Activated CD8-positive, alpha-beta T cell treated with anti-CD3 and anti-CD28 coated beads for 36 hours (primary cell): ENCODE data around the gene INKA1. TPM values are rescaled to one million over a fixed set of nuclear protein-coding genes. Genes with fewer than 3 reads are reported as not detected.
"Not testable (repeated sequence)": the region's sequence is repeated elsewhere in the genome, so short reads cannot be mapped to it uniquely, and the experiment has no call there.

Source experiments
- ATAC-seq: fragments of 200-7000 bp; cut with Tn5 transposase; one replicate; pipeline ENCODE4 v1.10.0; 2021; ENCODE audit warnings: mild to moderate bottlenecking, moderate library complexity
- CTCF ChIA-PET: fragments of 350-600 bp; sonication (Branson Sonifier 250); formaldehyde crosslinking; loops from one replicate; lab custom pipeline; 2021; ENCODE audit warnings: antibody characterized with exemption; lab: Charles Lee
- POLR2A ChIA-PET: fragments of 350-600 bp; sonication (Branson Sonifier 250); formaldehyde crosslinking; loops from one replicate; lab custom pipeline; 2021; ENCODE audit warnings: antibody characterized with exemption; lab: Charles Lee
- DNase-seq: peaks from one replicate; pipeline ENCODE4 v3.0.0-alpha.2; 2020
- H3K27ac Mint-ChIP-seq: one replicate; pipeline ENCODE4 v1.8.0; 2021; ENCODE audit warnings: mild to moderate bottlenecking, mixed read lengths
- H3K27me3 Mint-ChIP-seq: one replicate; pipeline ENCODE4 v1.8.0; 2021; ENCODE audit warnings: mixed read lengths
- H3K36me3 Mint-ChIP-seq: one replicate; pipeline ENCODE4 v1.8.0; 2021; ENCODE audit warnings: low read depth, mixed read lengths
- H3K4me1 Mint-ChIP-seq: one replicate; pipeline ENCODE4 v1.8.0; 2021; ENCODE audit warnings: low read depth, mixed read lengths
- H3K4me3 Mint-ChIP-seq: one replicate; pipeline ENCODE4 v1.8.0; 2021; ENCODE audit warnings: mild to moderate bottlenecking, moderate library complexity, mixed read lengths
- H3K9me3 Mint-ChIP-seq: one replicate; pipeline ENCODE4 v1.8.0; 2021; ENCODE audit warnings: mixed read lengths
- CTCF ChIP-seq: fragments of 200-600 bp; IDR thresholded peaks from one replicate; pipeline ENCODE4 v1.8.0; 2022; ENCODE audit warnings: antibody characterized with exemption, mild to moderate bottlenecking
- intact Hi-C: fragments of 100-400 bp; cut with micrococcal nuclease; formaldehyde crosslinking; loops from one replicate; pipeline ENCODE4 v1.10.0; 2022
- total RNA-seq, 2 experiments: library from RNA; stranded (reverse); gene quantifications; one replicate each; pipeline ENCODE4 v1.2.3, GENCODE V29; 2021

The INKA1 gene
- total RNA-seq, 2 experiments from 2014 or later = 1.8 to 2.8 TPM

DNA sequence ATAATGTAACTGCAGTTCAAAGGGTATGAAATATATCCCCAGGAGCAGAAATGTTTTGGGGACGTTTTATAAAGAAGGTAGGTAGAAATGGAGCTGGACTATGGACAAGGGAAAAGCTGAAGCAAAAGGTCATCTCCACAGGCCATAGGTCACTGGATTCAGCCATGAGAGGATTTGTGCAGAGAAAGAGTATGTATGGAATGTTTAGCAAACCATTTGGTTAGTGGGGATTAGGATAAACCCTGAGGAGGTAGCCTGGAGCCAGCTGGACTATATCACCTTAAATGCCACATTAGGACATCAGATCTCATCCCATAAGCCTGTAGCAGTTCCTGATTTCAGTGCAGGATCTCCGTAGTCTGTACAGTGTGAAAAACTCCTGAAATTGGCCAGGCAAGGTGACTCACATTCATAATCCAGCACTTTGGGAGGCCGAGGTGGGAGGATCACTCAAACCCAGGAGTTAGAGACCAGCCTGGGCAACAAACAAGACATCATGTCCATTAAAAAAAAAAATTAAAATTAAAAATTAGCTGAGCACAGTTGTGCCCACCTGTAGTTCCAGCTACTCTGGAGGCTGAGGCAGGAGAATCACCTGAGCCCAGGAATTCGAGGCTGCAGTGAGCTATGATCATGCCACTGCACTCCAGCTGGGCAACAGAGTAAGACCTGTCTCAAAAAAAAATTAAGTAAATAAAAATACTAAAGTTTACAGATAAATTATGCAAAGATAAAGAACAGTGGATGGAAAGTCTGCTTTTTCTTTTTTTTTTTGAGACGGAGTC is 21.5 kb upstream of the INKA1 start:
- DNase-seq (no peak), ATAC-seq (no peak)
- Mint-ChIP-seq H3K4me1 (peaks cover 45% of the 10 kb centered on the region), H3K27ac (peak overlapping the region; percentile 7), H3K9me3 (no peaks in the 10 kb centered on the region), H3K36me3 (peaks cover 34% of the 10 kb centered on the region), H3K27me3 (no peaks in the 10 kb centered on the region), H3K4me3 (no peak overlapping the region)
- CTCF ChIA-PET = interaction anchor here (1.0 to 1.6 kb wide), 2 partner anchors 13 to 58 kb away, joined by 3 to 6 read pairs; no protein-coding TSS in a partner anchor
- no peak for TF ChIP-seq CTCF
- POLR2A ChIA-PET = interaction anchor here (0.6 kb wide), 1 partner anchor 791 kb away, joined by 3 read pairs; no protein-coding TSS in a partner anchor
- intact Hi-C loops = no loop called here

- CTCF ChIA-PET = interaction anchor here (1.6 kb wide), 1 partner anchor 13 kb away, joined by 6 read pairs; no protein-coding TSS in a partner anchor
- H3K27ac Mint-ChIP-seq, H3K9me3 Mint-ChIP-seq, ATAC-seq, DNase-seq, H3K4me3 Mint-ChIP-seq, H3K27me3 Mint-ChIP-seq, intact Hi-C loops: not testable (repeated sequence)
- Mint-ChIP-seq H3K36me3 (peaks cover 30% of the 10 kb centered on the region), H3K4me1 (peaks cover 47% of the 10 kb centered on the region)
- POLR2A ChIA-PET = interaction anchor here (0.6 kb wide), 1 partner anchor 792 kb away, joined by 3 read pairs; no protein-coding TSS in a partner anchor
Measured at GRCh38 chr3:49782277-49782676, 20.8 kb upstream of the INKA1 start.

GRCh38 chr3:49785565-49786356 is 17.3 kb upstream of the INKA1 start:
- peak overlapping the region; percentile 89 for H3K4me3 Mint-ChIP-seq
- H3K9me3 Mint-ChIP-seq = no peaks in the 10 kb centered on the region
- intact Hi-C loops = no loop called here
- peak overlapping the region; percentile 83 for H3K27ac Mint-ChIP-seq
- DNase-seq (peak; percentile 47), ATAC-seq (peak; percentile 25)
- TF ChIP-seq CTCF = no peak
- peaks cover 40% of the 10 kb centered on the region for H3K4me1 Mint-ChIP-seq
- ChIA-PET POLR2A (interaction anchor here (0.6 to 1.6 kb wide), 9 partner anchors 13 to 485 kb away, joined by 3 to 8 read pairs (median 3); partner anchors contain the start of genes CDHR4, GMPPB, INKA1 and RBM6), CTCF (interaction anchor here (3.2 to 3.3 kb wide), 2 partner anchors 17 to 53 kb away, joined by 15 to 30 read pairs; partner anchors contain the start of gene INKA1)
- peaks cover 1% of the 10 kb centered on the region for H3K27me3 Mint-ChIP-seq
- H3K36me3 Mint-ChIP-seq = peaks cover 17% of the 10 kb centered on the region

DNA sequence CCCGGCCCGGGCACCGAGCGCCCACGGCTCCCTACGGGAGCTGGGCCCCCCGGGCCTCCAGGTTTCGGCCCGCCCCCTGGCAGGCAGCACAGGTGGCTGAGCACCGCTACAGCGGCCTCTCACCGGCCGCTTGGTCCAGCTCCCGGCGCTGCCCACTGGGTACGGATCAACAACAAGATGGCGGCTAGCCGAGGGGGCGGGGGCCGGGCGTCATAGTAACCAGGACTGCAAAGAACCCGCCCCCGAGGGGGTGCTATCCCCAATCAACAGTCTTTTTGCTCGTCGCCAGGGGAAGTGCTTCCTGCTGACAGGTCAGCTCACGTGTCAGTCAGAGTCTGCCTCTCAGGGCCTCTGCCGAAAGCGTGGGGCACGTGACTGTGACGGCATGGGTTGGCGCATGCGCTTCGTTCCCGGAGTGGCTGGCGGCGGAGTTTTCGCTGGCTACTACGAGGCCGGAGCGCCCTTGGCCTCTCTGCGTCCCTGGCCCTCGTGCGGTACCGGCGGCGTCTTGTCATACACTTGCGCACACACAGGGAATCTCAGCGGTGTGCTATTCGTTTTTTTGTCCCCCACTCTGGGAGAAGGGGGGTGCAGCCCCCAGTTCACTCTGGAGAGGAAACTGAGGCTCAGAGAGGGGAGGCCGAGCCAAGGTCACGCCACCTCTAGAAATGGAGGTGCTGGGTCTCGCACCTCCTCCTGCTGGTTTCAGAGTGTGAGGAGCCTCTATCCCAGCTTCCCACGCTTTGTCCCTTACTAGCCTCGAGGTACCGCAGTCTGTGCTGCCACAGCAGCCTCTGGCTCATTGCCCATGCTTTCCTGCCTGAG is 16.5 kb upstream of the INKA1 start, which contains the start of gene IP6K1:
Gene IP6K1, minus strand, starts transcription at position 186 of the 825 bp plus-strand sequence. CDS start 38,502 bp downstream, outside the sequence.
- H3K27ac Mint-ChIP-seq = peak within 1 kb of the TSS; percentile 96
- peaks cover 13% of the 10 kb centered on the region for H3K36me3 Mint-ChIP-seq
- ChIA-PET POLR2A (interaction anchor here (0.6 to 1.6 kb wide), 10 partner anchors 14 to 484 kb away, joined by 3 to 8 read pairs (median 4); partner anchors contain the start of genes CDHR4, GMPPB, INKA1 and RBM6), CTCF (interaction anchor here (1.7 to 3.3 kb wide), 3 partner anchors 16 to 67 kb away, joined by 5 to 30 read pairs (median 15); partner anchors contain the start of genes AMIGO3 and INKA1)
- ATAC-seq = peak; percentile 99
- H3K4me3 Mint-ChIP-seq = peak within 1 kb of the TSS; percentile 89
- H3K4me1 Mint-ChIP-seq = peaks cover 33% of the 10 kb centered on the region
- H3K9me3 Mint-ChIP-seq = no peaks in the 10 kb centered on the region
- no peak for TF ChIP-seq CTCF
- peaks cover 1% of the 10 kb centered on the region for H3K27me3 Mint-ChIP-seq
- DNase-seq = peak; percentile 100
- intact Hi-C loops = no loop called here
